ENCODE measurements around the gene HDAC11. TPM values are rescaled to one million over a fixed set of nuclear protein-coding genes. Genes with fewer than 3 reads are reported as not detected.

Gene HDAC11
- total and polyA plus RNA-seq, 2 experiments from 2014 or later, result 11.7 to 12.2 TPM

- H3K36me3 ChIP-seq (ENCODE audit: low read depth), result no peaks in the 10 kb centered on the region
- TF ChIP-seq EZH2phosphoT487 (IDR thresholded peaks at IDR 0.05; ENCODE audit: insufficient read depth, low read depth) (no peak), EZH2 (IDR thresholded peaks at IDR 0.05; ENCODE audit: insufficient read depth, poor library complexity, severe bottlenecking) (no peak)
- H3F3A ChIP-seq (ENCODE audit: insufficient read depth), result no peaks in the 10 kb centered on the region
- in situ Hi-C loops (cut with MboI), result no loop called here
- H3K27ac ChIP-seq, result no peak overlapping the region
- no peaks in the 10 kb centered on the region for H3K9me2 ChIP-seq (ENCODE audit: insufficient read depth)
- H3K9ac ChIP-seq, result no peak overlapping the region
- H3K4me2 ChIP-seq (ENCODE audit: unreplicated experiment), result no peak overlapping the region
- no peak overlapping the region for H3K4me3 ChIP-seq
- no peaks in the 10 kb centered on the region for H3K79me2 ChIP-seq (ENCODE audit: insufficient read depth)
- no peak overlapping the region for H2AFZ ChIP-seq
- H3K27me3 ChIP-seq (replicated peaks; ENCODE audit: insufficient read depth), result no peaks in the 10 kb centered on the region; the same call in 1 of the 2 replicates
- H3K9me3 ChIP-seq (ENCODE audit: low read depth), result no peaks in the 10 kb centered on the region
- no peak for DNase-seq
- no peaks in the 10 kb centered on the region for H3K4me1 ChIP-seq (ENCODE audit: insufficient read depth)
- H4K20me1 ChIP-seq (ENCODE audit: insufficient read depth), result no peaks in the 10 kb centered on the region
- 89 to 97% methylated on average over 3 of the region's 3 CpGs for WGBS, 2 experiments (ENCODE audit: low coverage in 1 of 2, low lambda C conversion rate in 2 of 2, missing lambda C conversion rate in 2 of 2)
These were observed 7.1 kb upstream of the HDAC11 start for GRCh38 chr3:13473020-13473419.

GRCh38 chr3:13474021-13474420, 6.1 kb upstream of the HDAC11 start:
- 71 to 77% methylated on average over 12 of the region's 12 CpGs for WGBS, 2 experiments (ENCODE audit: low coverage in 1 of 2, low lambda C conversion rate in 2 of 2, missing lambda C conversion rate in 2 of 2)
- 0 out of 2 replicates have a peak, but pooled peaks cover 4% of the 10 kb centered on the region for H3F3A ChIP-seq (ENCODE audit: insufficient read depth)

GRCh38 chr3:13474776-13475303, 5.3 kb upstream of the HDAC11 start:
- no peak overlapping the region for H3K27ac ChIP-seq
- H3K9me3 ChIP-seq (ENCODE audit: low read depth), result no peaks in the 10 kb centered on the region
- no peak for DNase-seq
- no peaks in the 10 kb centered on the region for H3K36me3 ChIP-seq (ENCODE audit: low read depth)
- H3K27me3 ChIP-seq (replicated peaks; ENCODE audit: insufficient read depth), result no peaks in the 10 kb centered on the region; the same call in 1 of the 2 replicates
- H3K9me2 ChIP-seq (ENCODE audit: insufficient read depth), result no peaks in the 10 kb centered on the region
- no peak overlapping the region for H3K4me3 ChIP-seq
- no peak overlapping the region for H3K9ac ChIP-seq
- WGBS, 2 experiments (ENCODE audit: low coverage in 1 of 2, low lambda C conversion rate in 2 of 2, missing lambda C conversion rate in 2 of 2), result 80 to 85% methylated on average over 10 of the region's 10 CpGs
- H3K4me1 ChIP-seq (ENCODE audit: insufficient read depth), result peaks cover 3% of the 10 kb centered on the region; the same call in 1 of the 2 replicates
- in situ Hi-C loops (cut with MboI), result loop anchor here (25.0 kb wide), 1 partner anchor 412 kb away; the partner anchor contains the start of gene WNT7A
- H3F3A ChIP-seq (ENCODE audit: insufficient read depth), result 0 out of 2 replicates have a peak, but pooled peaks cover 4% of the 10 kb centered on the region
- H2AFZ ChIP-seq, result no peak overlapping the region
- no peaks in the 10 kb centered on the region for H3K79me2 ChIP-seq (ENCODE audit: insufficient read depth)
- no peaks in the 10 kb centered on the region for H4K20me1 ChIP-seq (ENCODE audit: insufficient read depth)
- no peak for TF ChIP-seq EZH2 (IDR thresholded peaks at IDR 0.05; ENCODE audit: insufficient read depth, poor library complexity, severe bottlenecking)
- TF ChIP-seq EZH2phosphoT487 (IDR thresholded peaks at IDR 0.05; ENCODE audit: insufficient read depth, low read depth), result no peak
- no peak overlapping the region for H3K4me2 ChIP-seq (ENCODE audit: unreplicated experiment)

More at GRCh38 chr3:13474021-13474420, 6.1 kb upstream of the HDAC11 start:
- H2AFZ ChIP-seq, result no peak overlapping the region
- no peaks in the 10 kb centered on the region for H4K20me1 ChIP-seq (ENCODE audit: insufficient read depth)
- H3K4me1 ChIP-seq (ENCODE audit: insufficient read depth), result peaks cover 1% of the 10 kb centered on the region; the same call in 1 of the 2 replicates
- no peaks in the 10 kb centered on the region for H3K36me3 ChIP-seq (ENCODE audit: low read depth)
- no peak overlapping the region for H3K4me3 ChIP-seq
- TF ChIP-seq EZH2phosphoT487 (IDR thresholded peaks at IDR 0.05; ENCODE audit: insufficient read depth, low read depth) (no peak), EZH2 (IDR thresholded peaks at IDR 0.05; ENCODE audit: insufficient read depth, poor library complexity, severe bottlenecking) (no peak)
- no peak for DNase-seq
- H3K4me2 ChIP-seq (ENCODE audit: unreplicated experiment), result no peak overlapping the region
- H3K9me3 ChIP-seq (ENCODE audit: low read depth), result no peaks in the 10 kb centered on the region
- H3K27me3 ChIP-seq (replicated peaks; ENCODE audit: insufficient read depth), result no peaks in the 10 kb centered on the region; the same call in 1 of the 2 replicates
- no peaks in the 10 kb centered on the region for H3K79me2 ChIP-seq (ENCODE audit: insufficient read depth)
- no peaks in the 10 kb centered on the region for H3K9me2 ChIP-seq (ENCODE audit: insufficient read depth)
- H3K27ac ChIP-seq, result no peak overlapping the region
- in situ Hi-C loops (cut with MboI), result no loop called here
- H3K9ac ChIP-seq, result no peak overlapping the region

GRCh38 chr3:13475871-13476590, 4.1 kb upstream of the HDAC11 start:
- H4K20me1 ChIP-seq (ENCODE audit: insufficient read depth), result no peaks in the 10 kb centered on the region
- H3F3A ChIP-seq (ENCODE audit: insufficient read depth), result 0 out of 2 replicates have a peak, but pooled peaks cover 4% of the 10 kb centered on the region
- H3K27me3 ChIP-seq (replicated peaks; ENCODE audit: insufficient read depth), result no peaks in the 10 kb centered on the region; the same call in 1 of the 2 replicates
- H3K9me2 ChIP-seq (ENCODE audit: insufficient read depth), result no peaks in the 10 kb centered on the region
- no peaks in the 10 kb centered on the region for H3K9me3 ChIP-seq (ENCODE audit: low read depth)
- no peak overlapping the region for H3K9ac ChIP-seq
- peak; percentile 30 for DNase-seq
- H2AFZ ChIP-seq, result no peak overlapping the region
- peaks cover 3% of the 10 kb centered on the region; the same call in 1 of the 2 replicates for H3K4me1 ChIP-seq (ENCODE audit: insufficient read depth)
- H3K4me3 ChIP-seq, result no peak overlapping the region
- H3K27ac ChIP-seq, result no peak overlapping the region
- H3K36me3 ChIP-seq (ENCODE audit: low read depth), result no peaks in the 10 kb centered on the region
- no peaks in the 10 kb centered on the region for H3K79me2 ChIP-seq (ENCODE audit: insufficient read depth)
- TF ChIP-seq EZH2 (IDR thresholded peaks at IDR 0.05; ENCODE audit: insufficient read depth, poor library complexity, severe bottlenecking) (no peak), EZH2phosphoT487 (IDR thresholded peaks at IDR 0.05; ENCODE audit: insufficient read depth, low read depth) (no peak)
- no peak overlapping the region for H3K4me2 ChIP-seq (ENCODE audit: unreplicated experiment)
- in situ Hi-C loops (cut with MboI), result loop anchor here (25.0 kb wide), 1 partner anchor 411 kb away; the partner anchor contains the start of gene WNT7A
- 68 to 72% methylated on average over 7 of the region's 7 CpGs for WGBS, 2 experiments (ENCODE audit: low coverage in 1 of 2, low lambda C conversion rate in 2 of 2, missing lambda C conversion rate in 2 of 2)

Data from GM23248 (cell line).